Activated CD4-positive, alpha-beta T cell treated with anti-CD3 and anti-CD28 coated beads, Interleukin-10, Interleukin-2, amounts not matched to agents 100 ng/mL and 50 ng/mL, durations not matched to agents 16 hours and 8 hours (primary cell): Measurements from ENCODE around the gene SHROOM3.
A peak's percentile ranks its signal among the peaks of the same experiment; 100 is the strongest.

ENCODE experiments used
- DNase-seq: peaks from one replicate; pipeline ENCODE4 v3.0.0-alpha.2; 2020

The SHROOM3 gene

GRCh38 chr4:76733068-76733771, 298.2 kb downstream of the SHROOM3 start:
- no peak for DNase-seq

- DNase-seq = no peak
These were observed 301.4 kb downstream of the SHROOM3 start for GRCh38 chr4:76736414-76736813.

GRCh38 chr4:76737180-76737579, 302.2 kb downstream of the SHROOM3 start:
- DNase-seq = no peak

GRCh38 chr4:76737771-76738085, 302.7 kb downstream of the SHROOM3 start:
- no peak for DNase-seq

GRCh38 chr4:76738086-76738931, 303.3 kb downstream of the SHROOM3 start:
- DNase-seq = peak; percentile 71

GRCh38 chr4:76740192-76740591, 305.2 kb downstream of the SHROOM3 start:
- no peak for DNase-seq

- DNase-seq = no peak
These were observed 306.0 kb downstream of the SHROOM3 start for GRCh38 chr4:76740866-76741662.

GRCh38 chr4:76741663-76742020, 306.6 kb downstream of the SHROOM3 start:
- no peak for DNase-seq

- DNase-seq = no peak
These were observed 309.4 kb downstream of the SHROOM3 start for GRCh38 chr4:76744241-76744921.

GRCh38 chr4:76745240-76745639, 310.2 kb downstream of the SHROOM3 start:
- no peak for DNase-seq

- DNase-seq = no peak
These were observed 312.5 kb downstream of the SHROOM3 start for GRCh38 chr4:76747563-76747962.

GRCh38 chr4:76748649-76749048, 313.6 kb downstream of the SHROOM3 start:
- peak; percentile 41 for DNase-seq

- no peak for DNase-seq
These were observed 314.3 kb downstream of the SHROOM3 start for GRCh38 chr4:76749355-76749754.

GRCh38 chr4:76750716-76751115, 315.7 kb downstream of the SHROOM3 start:
- DNase-seq = no peak

GRCh38 chr4:76751612-76752343, 316.7 kb downstream of the SHROOM3 start:
- no peak for DNase-seq

- DNase-seq = no peak
These were observed 318.0 kb downstream of the SHROOM3 start for GRCh38 chr4:76752861-76753501.

GRCh38 chr4:76753814-76754213, 318.8 kb downstream of the SHROOM3 start:
- no peak for DNase-seq

- no peak for DNase-seq
These were observed 319.4 kb downstream of the SHROOM3 start for GRCh38 chr4:76754439-76754838.

- no peak for DNase-seq
These were observed 320.7 kb downstream of the SHROOM3 start for GRCh38 chr4:76755756-76756155.

- DNase-seq = no peak
These were observed 321.4 kb downstream of the SHROOM3 start for GRCh38 chr4:76756416-76756815.

GRCh38 chr4:76757418-76757939, 322.4 kb downstream of the SHROOM3 start:
- DNase-seq = no peak
